BJ (cell line): ENCODE measurements around the gene SMAD9. TPM values are rescaled to one million over a fixed set of nuclear protein-coding genes. Genes with fewer than 3 reads are reported as not detected.
"Not testable (repeated sequence)": the region's sequence is repeated elsewhere in the genome, so short reads cannot be mapped to it uniquely, and the experiment has no call there.

Source experiments
- CTCF ChIA-PET: fragments of 350-600 bp; formaldehyde crosslinking; extraction: SDS; loops from one replicate; lab custom pipeline; 2021; ENCODE audit warnings: antibody characterized with exemption, inconsistent platforms; lab: Yijun Ruan, JAX
- POLR2A ChIA-PET: fragments of 300-600 bp; sonication (Branson Sonifier 250); formaldehyde crosslinking; extraction: SDS; loops from one replicate; lab custom pipeline; 2021; ENCODE audit warnings: antibody characterized with exemption; lab: Charles Lee
- DNase-seq: peaks from one replicate; pipeline ENCODE4 v3.0.0-alpha.2; 2011; ENCODE audit warnings: low read depth
- H3K27me3 ChIP-seq: 2 replicates; pipeline ENCODE4 v1.6.0; 2011; ENCODE audit warnings: low read length; ENCODE audit not compliant: control insufficient read depth, insufficient read depth
- H3K36me3 ChIP-seq: 2 replicates; pipeline ENCODE4 v1.5.1; 2011; ENCODE audit warnings: low read length; ENCODE audit not compliant: control insufficient read depth, insufficient read depth
- H3K4me3 ChIP-seq: 2 replicates; pipeline ENCODE4 v1.5.1; 2011; ENCODE audit warnings: low read depth, mild to moderate bottlenecking, control low read depth, low read length
- CTCF ChIP-seq: IDR thresholded peaks from 2 replicates; pipeline ENCODE4 v1.5.1; 2011; ENCODE audit warnings: low read depth, mild to moderate bottlenecking, control low read depth, inconsistent platforms, low read length, moderate library complexity; ENCODE audit not compliant: insufficient read depth
- polyA plus RNA-seq: library from polyadenylated mRNA; depleted of rRNA; stranded (reverse); fragments of >200 nt; gene quantifications from 2 replicates; pipeline ENCODE4 v1.2.3, GENCODE V29; 2011

Gene SMAD9
- polyA plus RNA-seq, 1 experiment: 3.0 TPM

DNA sequence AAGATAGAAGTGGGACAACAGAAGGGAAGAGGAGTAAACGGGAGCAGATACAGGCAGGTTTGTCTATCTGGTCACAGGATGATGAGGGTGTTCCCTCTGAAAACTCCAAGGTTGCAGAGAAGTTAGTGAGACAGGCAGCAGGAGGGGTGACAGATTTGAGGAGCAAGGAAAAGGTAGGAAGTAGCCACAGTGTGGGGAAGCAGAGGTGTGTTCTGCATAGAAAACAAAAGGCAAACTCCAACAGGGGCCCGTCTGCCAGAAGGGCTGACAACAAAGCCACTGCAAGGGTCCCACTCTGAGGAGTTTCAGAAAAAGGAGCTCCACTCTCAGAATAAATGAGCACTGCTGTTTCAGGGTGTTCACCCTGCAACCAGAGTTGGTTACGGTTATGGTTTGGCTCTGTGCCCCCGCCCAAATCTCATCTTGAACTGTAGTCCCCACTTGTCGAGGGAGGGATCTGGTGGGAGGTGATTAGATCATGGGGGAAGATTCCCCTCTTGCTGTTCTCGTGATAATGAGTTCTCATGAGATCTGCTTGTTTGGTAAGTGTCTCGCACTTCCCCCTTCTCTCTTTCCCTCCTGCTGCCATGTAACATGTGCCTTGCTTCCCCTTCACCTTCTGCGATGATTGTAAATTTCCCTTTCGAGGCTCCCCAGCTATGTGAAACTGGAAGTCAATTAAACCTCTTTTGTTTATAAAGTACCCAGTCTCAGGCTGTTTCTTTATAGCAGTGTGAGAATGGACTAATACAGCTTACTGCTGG, 32.1 kb downstream of the SMAD9 start:
- POLR2A ChIA-PET: no interaction called here
- CTCF ChIA-PET: no interaction called here
- no peak for DNase-seq
- no peaks in the 10 kb centered on the region for H3K36me3 ChIP-seq
- no peaks in the 10 kb centered on the region for H3K27me3 ChIP-seq
- TF ChIP-seq CTCF: no peak
- no peak overlapping the region for H3K4me3 ChIP-seq

- no peak overlapping the region for H3K4me3 ChIP-seq
- ChIA-PET CTCF (interaction anchor here (1.2 kb wide), 1 partner anchor 28 kb away, joined by 6 read pairs; no protein-coding TSS in a partner anchor), POLR2A (no interaction called here)
- no peak for DNase-seq
- TF ChIP-seq CTCF: no peak
- H3K27me3 ChIP-seq: no peaks in the 10 kb centered on the region
- H3K36me3 ChIP-seq: no peaks in the 10 kb centered on the region
Observed at GRCh38 chr13:36885901-36886300, 34.1 kb downstream of the SMAD9 start.

- Histone ChIP-seq H3K4me3 (no peak overlapping the region), H3K27me3 (no peaks in the 10 kb centered on the region), H3K36me3 (no peaks in the 10 kb centered on the region)
- no peak for TF ChIP-seq CTCF
- ChIA-PET POLR2A (no interaction called here), CTCF (interaction anchor here (1.8 kb wide), 1 partner anchor 26 kb away, joined by 4 read pairs; no protein-coding TSS in a partner anchor)
- DNase-seq: no peak
Observed at GRCh38 chr13:36884235-36884634, 35.8 kb downstream of the SMAD9 start.

- H3K36me3 ChIP-seq: no peaks in the 10 kb centered on the region
- no peak for DNase-seq
- H3K4me3 ChIP-seq: no peak overlapping the region
- no peaks in the 10 kb centered on the region for H3K27me3 ChIP-seq
- TF ChIP-seq CTCF: no peak
- POLR2A ChIA-PET: no interaction called here
- CTCF ChIA-PET: interaction anchor here (1.8 kb wide), 1 partner anchor 26 kb away, joined by 4 read pairs; no protein-coding TSS in a partner anchor
Observed at GRCh38 chr13:36883824-36884223, 36.2 kb downstream of the SMAD9 start.

- H3K4me3 ChIP-seq, POLR2A ChIA-PET, H3K36me3 ChIP-seq, H3K27me3 ChIP-seq, DNase-seq: not testable (repeated sequence)
- CTCF ChIA-PET: interaction anchor here (1.8 kb wide), 1 partner anchor 25 kb away, joined by 4 read pairs; no protein-coding TSS in a partner anchor
Observed at GRCh38 chr13:36883392-36883791, 36.6 kb downstream of the SMAD9 start.
